Measurements from ENCODE around the gene FBXW10B.
"Not testable (repeated sequence)": the region's sequence is repeated elsewhere in the genome, so short reads cannot be mapped to it uniquely, and the experiment has no call there.

Gene FBXW10B

DNA sequence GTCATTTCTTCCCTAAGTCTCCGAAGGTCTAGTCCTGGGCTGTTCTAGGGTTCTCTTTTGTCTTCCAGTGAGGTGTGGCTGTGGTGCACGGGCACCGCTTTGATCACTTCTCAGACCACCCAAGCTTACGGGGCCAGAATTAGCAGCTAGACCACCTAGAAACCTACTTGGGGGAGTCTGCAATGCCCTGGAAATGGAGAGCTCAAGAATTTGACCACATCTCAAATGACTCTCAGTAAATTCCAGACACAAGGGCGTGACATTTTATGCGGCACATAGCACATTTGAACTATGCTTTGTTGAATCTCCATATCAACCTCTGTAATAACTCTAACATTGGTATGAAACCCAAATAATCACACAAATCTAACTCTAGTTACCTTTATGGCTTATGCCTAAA, 39.7 kb upstream of the FBXW10B start:
- CTCF ChIA-PET, result no interaction called here
- DNase-seq (ENCODE audit: extremely low spot score), result no peak
- no peak for TF ChIP-seq ARNT (IDR thresholded peaks at IDR 0.05)
- no peak for TF ChIP-seq TARDBP (IDR thresholded peaks at IDR 0.05)
- POLR2A ChIA-PET, result no interaction called here

- CTCF ChIA-PET, result no interaction called here
- TF ChIP-seq, protein P1, sequence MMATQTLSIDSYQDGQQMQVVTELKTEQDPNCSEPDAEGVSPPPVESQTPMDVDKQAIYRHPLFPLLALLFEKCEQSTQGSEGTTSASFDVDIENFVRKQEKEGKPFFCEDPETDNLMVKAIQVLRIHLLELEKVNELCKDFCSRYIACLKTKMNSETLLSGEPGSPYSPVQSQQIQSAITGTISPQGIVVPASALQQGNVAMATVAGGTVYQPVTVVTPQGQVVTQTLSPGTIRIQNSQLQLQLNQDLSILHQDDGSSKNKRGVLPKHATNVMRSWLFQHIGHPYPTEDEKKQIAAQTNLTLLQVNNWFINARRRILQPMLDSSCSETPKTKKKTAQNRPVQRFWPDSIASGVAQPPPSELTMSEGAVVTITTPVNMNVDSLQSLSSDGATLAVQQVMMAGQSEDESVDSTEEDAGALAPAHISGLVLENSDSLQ (IDR thresholded peaks at IDR 0.05), result 0 out of 2 replicates have a peak, but pooled peaks have one; percentile 20
- TF ChIP-seq NFRKB (IDR thresholded peaks at IDR 0.05), result no peak
- TF ChIP-seq FOXM1 (IDR thresholded peaks at IDR 0.05; ENCODE audit: borderline replicate concordance), result no peak
- TF ChIP-seq ELF4 (IDR thresholded peaks at IDR 0.05), result no peak
- POLR2A ChIA-PET, result no interaction called here
- no peak for DNase-seq (ENCODE audit: extremely low spot score)
These were observed 38.8 kb upstream of the FBXW10B start for GRCh38 chr17:15658296-15658695.

- POLR2A ChIA-PET, result no interaction called here
- CTCF ChIA-PET, result no interaction called here
- no peak for DNase-seq (ENCODE audit: extremely low spot score)
- no peak for TF ChIP-seq NFRKB (IDR thresholded peaks at IDR 0.05)
- no peak for TF ChIP-seq ELF4 (IDR thresholded peaks at IDR 0.05)
- no peak for TF ChIP-seq SUZ12 (IDR thresholded peaks at IDR 0.05)
- TF ChIP-seq FOXM1 (IDR thresholded peaks at IDR 0.05; ENCODE audit: borderline replicate concordance), result no peak
- TF ChIP-seq SP1 (IDR thresholded peaks at IDR 0.05), result no peak
- TF ChIP-seq HDGF (IDR thresholded peaks at IDR 0.05; ENCODE audit: borderline replicate concordance), result no peak
- no peak for TF ChIP-seq ZNF384 (IDR thresholded peaks at IDR 0.05)
- no peak for TF ChIP-seq CTBP1 (IDR thresholded peaks at IDR 0.05; ENCODE audit: borderline replicate concordance)
- TF ChIP-seq LEF1 (IDR thresholded peaks at IDR 0.05; ENCODE audit: borderline replicate concordance), result no peak
- no peak for TF ChIP-seq FOXK2 (IDR thresholded peaks at IDR 0.05)
- TF ChIP-seq TARDBP (IDR thresholded peaks at IDR 0.05), result no peak
- TF ChIP-seq FOXA1 (IDR thresholded peaks at IDR 0.05), result no peak
- TF ChIP-seq BHLHE40 (IDR thresholded peaks at IDR 0.05; ENCODE audit: borderline replicate concordance), result no peak
- TF ChIP-seq L3MBTL2 (conservative IDR thresholded peaks at IDR 0.05), result no peak
- TF ChIP-seq ARNT (IDR thresholded peaks at IDR 0.05), result no peak
- TF ChIP-seq, protein P1 (IDR thresholded peaks at IDR 0.05), result no peak
These were observed 38.4 kb upstream of the FBXW10B start for GRCh38 chr17:15657868-15658267.

DNA sequence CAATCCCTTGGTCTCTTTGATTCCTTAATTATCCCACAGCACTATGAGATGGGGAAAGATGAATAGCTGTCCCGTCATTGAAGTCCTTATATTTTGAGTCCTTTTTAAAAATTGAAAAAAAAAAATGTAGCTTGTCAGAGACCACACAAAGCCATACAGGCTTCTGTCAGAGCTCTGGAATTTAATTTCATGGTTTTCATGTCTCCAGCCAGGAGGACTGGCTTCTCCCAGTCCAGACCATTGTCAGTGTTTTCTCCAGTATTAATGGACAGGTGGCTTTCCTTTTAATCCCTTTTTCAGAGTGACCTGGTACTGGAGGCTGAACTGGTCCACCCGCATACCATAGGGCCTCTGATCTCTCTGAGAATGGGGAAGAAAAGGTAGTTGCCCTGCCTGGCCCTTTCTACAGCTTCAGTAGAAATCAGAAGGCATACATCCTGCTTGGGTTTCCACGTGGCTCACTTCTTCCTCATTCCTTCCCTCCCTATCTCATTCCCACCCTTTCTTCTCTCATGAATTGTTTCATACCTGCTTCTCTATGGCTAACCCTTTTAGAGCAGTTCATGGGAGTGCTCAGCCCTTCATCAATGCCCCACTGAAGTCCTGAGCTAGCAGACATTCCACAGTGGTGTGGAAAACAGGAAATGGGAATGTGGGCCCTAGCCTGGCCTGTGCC, 35.5 kb upstream of the FBXW10B start:
- POLR2A ChIA-PET, result interaction anchor here (0.6 to 0.9 kb wide), 2 partner anchors 44 to 87 kb away, joined by 3 to 4 read pairs; no protein-coding TSS in a partner anchor
- CTCF ChIA-PET, result interaction anchor here (0.6 kb wide), 1 partner anchor 130 kb away, joined by 4 read pairs; no protein-coding TSS in a partner anchor
- TF ChIP-seq FOXK2 (IDR thresholded peaks at IDR 0.05) (no peak), FOXA1 (IDR thresholded peaks at IDR 0.05) (no peak), CTBP1 (IDR thresholded peaks at IDR 0.05; ENCODE audit: borderline replicate concordance) (no peak), TARDBP (IDR thresholded peaks at IDR 0.05) (no peak)
- DNase-seq (ENCODE audit: extremely low spot score), result no peak

- POLR2A ChIA-PET; DNase-seq (ENCODE audit: extremely low spot score); CTCF ChIA-PET: not testable (repeated sequence)
These were observed 34.9 kb upstream of the FBXW10B start for GRCh38 chr17:15654401-15654800.

DNA sequence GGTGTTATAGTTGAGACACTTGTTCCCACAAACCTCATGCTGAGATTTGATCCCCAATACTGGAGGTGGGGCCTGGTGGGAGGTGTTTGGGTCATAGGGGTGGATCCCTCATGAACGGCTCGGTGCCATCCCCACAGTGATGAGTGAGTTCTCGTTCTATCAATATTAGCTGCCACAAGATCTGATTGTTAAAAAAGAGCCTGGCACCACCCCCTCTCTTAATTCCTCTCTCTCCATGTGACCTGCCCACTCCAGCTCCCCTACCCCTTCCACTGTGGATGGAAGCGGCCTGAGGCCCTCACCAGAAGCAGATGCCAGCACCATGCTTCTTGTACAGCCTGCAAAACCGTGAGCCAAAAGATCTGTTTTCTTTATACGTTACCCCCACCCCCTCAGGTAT, 33.5 kb upstream of the FBXW10B start:
- TF ChIP-seq ELF4 (IDR thresholded peaks at IDR 0.05) (no peak), ZNF384 (IDR thresholded peaks at IDR 0.05) (no peak)
- ChIA-PET POLR2A (no interaction called here), CTCF (no interaction called here)
- no peak for DNase-seq (ENCODE audit: extremely low spot score)

GRCh38 chr17:15651583-15652110, 32.1 kb upstream of the FBXW10B start:
- CTCF ChIA-PET, result interaction anchor here (0.6 to 0.7 kb wide), 3 partner anchors 33 to 619 kb away, joined by 3 read pairs; no protein-coding TSS in a partner anchor
- TF ChIP-seq SP1 (IDR thresholded peaks at IDR 0.05), result no peak
- no peak for TF ChIP-seq BHLHE40 (IDR thresholded peaks at IDR 0.05; ENCODE audit: borderline replicate concordance)
- TF ChIP-seq ZNF384 (IDR thresholded peaks at IDR 0.05), result no peak
- no peak for TF ChIP-seq HDGF (IDR thresholded peaks at IDR 0.05; ENCODE audit: borderline replicate concordance)
- no peak for TF ChIP-seq TARDBP (IDR thresholded peaks at IDR 0.05)
- no peak for TF ChIP-seq SUZ12 (IDR thresholded peaks at IDR 0.05)
- no peak for TF ChIP-seq FOXK2 (IDR thresholded peaks at IDR 0.05)
- TF ChIP-seq ELF4 (IDR thresholded peaks at IDR 0.05), result no peak
- POLR2A ChIA-PET, result interaction anchor here (0.6 to 1.2 kb wide), 4 partner anchors 10 to 347 kb away, joined by 3 to 9 read pairs (median 6); partner anchors contain the start of genes TTC19, ZNF286A and ZSWIM7
- DNase-seq (ENCODE audit: extremely low spot score), result peak; percentile 78
